Activated naive CD8-positive, alpha-beta T cell treated with anti-CD3 and anti-CD28 coated beads, Interleukin-2, amount 50 U/mL, for 16 hours (primary cell): ENCODE results near the gene RNF217.

ENCODE experiments used
- DNase-seq: peaks from one replicate; pipeline ENCODE4 v3.0.0-alpha.2; 2020; ENCODE audit warnings: low read depth, low spot score

The RNF217 gene

GRCh38 chr6:125095580-125096301, 133.5 kb downstream of the RNF217 start:
- no peak for DNase-seq

- DNase-seq = no peak
These were observed 134.9 kb downstream of the RNF217 start for GRCh38 chr6:125097186-125097585.

- no peak for DNase-seq
These were observed 136.0 kb downstream of the RNF217 start for GRCh38 chr6:125098253-125098652.

- no peak for DNase-seq
These were observed 137.2 kb downstream of the RNF217 start for GRCh38 chr6:125099211-125100073.

GRCh38 chr6:125100074-125100652, 137.9 kb downstream of the RNF217 start:
- no peak for DNase-seq

GRCh38 chr6:125101128-125101527, 138.9 kb downstream of the RNF217 start:
- DNase-seq = no peak

GRCh38 chr6:125101631-125102030, 139.4 kb downstream of the RNF217 start:
- DNase-seq = no peak

GRCh38 chr6:125102411-125102810, 140.2 kb downstream of the RNF217 start:
- no peak for DNase-seq

GRCh38 chr6:125102891-125103290, 140.7 kb downstream of the RNF217 start:
- DNase-seq = no peak

GRCh38 chr6:125104425-125104824, 142.2 kb downstream of the RNF217 start:
- no peak for DNase-seq

- no peak for DNase-seq
These were observed 144.8 kb downstream of the RNF217 start for GRCh38 chr6:125107048-125107447.

GRCh38 chr6:125107896-125108295, 145.7 kb downstream of the RNF217 start:
- no peak for DNase-seq

GRCh38 chr6:125110056-125110455, 147.8 kb downstream of the RNF217 start:
- DNase-seq = no peak

- no peak for DNase-seq
These were observed 149.2 kb downstream of the RNF217 start for GRCh38 chr6:125111219-125111983.

GRCh38 chr6:125112934-125113333, 150.7 kb downstream of the RNF217 start:
- no peak for DNase-seq

GRCh38 chr6:125114248-125114858, 152.1 kb downstream of the RNF217 start:
- DNase-seq = no peak

GRCh38 chr6:125116170-125116569, 153.9 kb downstream of the RNF217 start:
- DNase-seq = no peak

- no peak for DNase-seq
These were observed 154.5 kb downstream of the RNF217 start for GRCh38 chr6:125116710-125117109.

- no peak for DNase-seq
These were observed 155.6 kb downstream of the RNF217 start for GRCh38 chr6:125117818-125118217.

GRCh38 chr6:125120054-125120590, 157.9 kb downstream of the RNF217 start:
- no peak for DNase-seq

- DNase-seq = no peak
These were observed 159.7 kb downstream of the RNF217 start for GRCh38 chr6:125121894-125122293.
